CD14-positive monocyte (primary cell): ENCODE measurements around the gene UCHL1. TPM values are rescaled to one million over a fixed set of nuclear protein-coding genes. Genes with fewer than 3 reads are reported as not detected.

Experiments
- DNase-seq, 3 donors: peaks; one replicate each; pipeline ENCODE4 v3.0.0-alpha.2; 2011 to 2022
- H2AFZ ChIP-seq: 2 replicates; pipeline ENCODE4 v1.6.0; 2012; ENCODE audit warnings: mild to moderate bottlenecking, low read depth, low read length, inconsistent platforms; ENCODE audit not compliant: insufficient read depth, poor library complexity, severe bottlenecking
- H3K27ac ChIP-seq, 2 donors: 1 replicate in 1 of 2; 2 replicates in 1 of 2; pipeline ENCODE4 v1.5.1; 2012 to 2013; ENCODE audit warnings: low read length in 2 of 2, control low read depth in 1 of 2, inconsistent platforms in 1 of 2, low read depth in 1 of 2, mild to moderate bottlenecking in 1 of 2
- H3K27me3 ChIP-seq, 2 donors: one replicate each; pipeline versions ENCODE4 v1.6.0 to v1.6.1; 2011 to 2013; ENCODE audit warnings: low read length in 2 of 2; ENCODE audit not compliant: control insufficient read depth in 2 of 2, insufficient read depth in 2 of 2
- H3K36me3 ChIP-seq, 2 donors: replicated peaks in 1 of 2; 1 replicate in 1 of 2; 2 replicates in 1 of 2; pipeline versions ENCODE4 v1.5.1 to v1.6.1; 2012 to 2013; ENCODE audit warnings: low read length in 2 of 2, control low read depth in 1 of 2, inconsistent platforms in 1 of 2, mild to moderate bottlenecking in 1 of 2; ENCODE audit not compliant: insufficient read depth in 2 of 2, control insufficient read depth in 1 of 2
- H3K4me1 ChIP-seq, 2 donors: 1 replicate in 1 of 2; 2 replicates in 1 of 2; pipeline versions ENCODE4 v1.5.1 to v1.6.1; 2012 to 2013; ENCODE audit warnings: low read length in 2 of 2, control low read depth in 1 of 2, inconsistent platforms in 1 of 2, mild to moderate bottlenecking in 1 of 2, moderate library complexity in 1 of 2; ENCODE audit not compliant: insufficient read depth in 2 of 2, control insufficient read depth in 1 of 2
- H3K4me2 ChIP-seq: replicated peaks from 2 replicates; pipeline ENCODE3; 2012; ENCODE audit warnings: low read length, moderate library complexity, mild to moderate bottlenecking; ENCODE audit not compliant: poor library complexity, severe bottlenecking; ENCODE audit errors: extremely low read depth
- H3K4me3 ChIP-seq, 3 experiments: fragments of 200-600 bp in 1 of 3; sonication (generic) in 1 of 3; replicated peaks in 1 of 3; 1 replicate in 2 of 3; 2 replicates in 1 of 3; pipeline ENCODE4 v1.5.1; 2011 to 2013; ENCODE audit warnings: low read length in 3 of 3, mild to moderate bottlenecking in 3 of 3, control low read depth in 2 of 3, low read depth in 2 of 3, inconsistent platforms in 1 of 3, moderate library complexity in 1 of 3
- H3K79me2 ChIP-seq: 2 replicates; pipeline ENCODE4 v1.6.0; 2012; ENCODE audit warnings: mild to moderate bottlenecking, control low read depth, inconsistent platforms, low read length, moderate library complexity; ENCODE audit not compliant: insufficient read depth
- H3K9ac ChIP-seq: 2 replicates; pipeline ENCODE4 v1.6.0; 2017; ENCODE audit warnings: low read length, mild to moderate bottlenecking; ENCODE audit not compliant: insufficient read depth, poor library complexity, severe bottlenecking
- H3K9me3 ChIP-seq, 2 donors: replicated peaks in 1 of 2; 1 replicate in 1 of 2; 2 replicates in 1 of 2; pipeline versions ENCODE4 v1.5.1 to v1.6.1; 2012 to 2013; ENCODE audit warnings: low read length in 2 of 2, control low read depth in 1 of 2; ENCODE audit not compliant: control insufficient read depth in 1 of 2, insufficient read depth in 1 of 2
- H4K20me1 ChIP-seq: 2 replicates; pipeline ENCODE4 v1.6.0; 2012; ENCODE audit warnings: mild to moderate bottlenecking, low read length, control low read depth, moderate library complexity; ENCODE audit not compliant: insufficient read depth
- H3K27ac Mint-ChIP-seq, 7 donors: one replicate each; pipeline ENCODE4 v1.8.0; 2020; ENCODE audit warnings: mild to moderate bottlenecking in 7 of 7, mixed read lengths in 7 of 7, moderate library complexity in 6 of 7, inconsistent platforms in 2 of 7
- H3K27me3 Mint-ChIP-seq, 3 donors: one replicate each; pipeline ENCODE4 v1.8.0; 2021 to 2022; ENCODE audit warnings: low read depth in 3 of 3, mild to moderate bottlenecking in 3 of 3, mixed read lengths in 3 of 3, moderate library complexity in 3 of 3, inconsistent platforms in 1 of 3
- H3K36me3 Mint-ChIP-seq, 2 donors: one replicate each; pipeline ENCODE4 v1.8.0; 2020; ENCODE audit warnings: mixed read lengths in 2 of 2, inconsistent platforms in 1 of 2, mild to moderate bottlenecking in 1 of 2
- H3K4me1 Mint-ChIP-seq: one replicate; pipeline ENCODE4 v1.8.0; 2020; ENCODE audit warnings: mild to moderate bottlenecking, mixed read lengths
- H3K4me3 Mint-ChIP-seq, 2 donors: one replicate each; pipeline ENCODE4 v1.8.0; 2020; ENCODE audit warnings: mild to moderate bottlenecking in 2 of 2, mixed read lengths in 2 of 2, moderate library complexity in 1 of 2
- H3K9me3 Mint-ChIP-seq, 7 donors: one replicate each; pipeline ENCODE4 v1.8.0; 2020 to 2022; ENCODE audit warnings: mixed read lengths in 7 of 7, mild to moderate bottlenecking in 6 of 7, moderate library complexity in 6 of 7, inconsistent platforms in 2 of 7
- WGBS: methylation state at CpG from one replicate; pipeline ENCODE4 v1.1.5; 2013; ENCODE audit warnings: missing lambda C conversion rate; ENCODE audit not compliant: insufficient coverage; 5-methylcytosine and 5-hydroxymethylcytosine counted together
- intact Hi-C, 2 donors: fragments of 100-400 bp; cut with micrococcal nuclease; formaldehyde crosslinking; loops; one replicate each; pipeline versions ENCODE4 v1.15.0 to v1.15.1; 2023
- polyA plus RNA-seq, 3 donors: library from polyadenylated mRNA; depleted of rRNA in 1 of 3; unstranded in 2 of 3; stranded (reverse) in 1 of 3; fragments of 300-500 nt in 2 of 3; fragments of >200 nt in 1 of 3; fragmentation: Illumina TruSeq in 2 of 3; gene quantifications; 1 replicate in 2 of 3; 2 replicates in 1 of 3; pipeline ENCODE4 v1.2.3, GENCODE V29; 2012 to 2021
- small RNA-seq: library from RNA; depleted of rRNA; stranded (forward); fragments of <200 nt; gene quantifications from one replicate; pipeline ENCODE3, GENCODE V24; 2012; ENCODE audit warnings: low read depth; ENCODE audit not compliant: insufficient read length
- TF ChIP-seq, protein P1 (sequence below): fragments of 200-600 bp; IDR thresholded peaks from one replicate; pipeline ENCODE4 v1.8.0; 2022; ENCODE audit warnings: antibody characterized with exemption, mild to moderate bottlenecking

The UCHL1 gene
- polyA plus RNA-seq, 3 donors = not detected

DNA sequence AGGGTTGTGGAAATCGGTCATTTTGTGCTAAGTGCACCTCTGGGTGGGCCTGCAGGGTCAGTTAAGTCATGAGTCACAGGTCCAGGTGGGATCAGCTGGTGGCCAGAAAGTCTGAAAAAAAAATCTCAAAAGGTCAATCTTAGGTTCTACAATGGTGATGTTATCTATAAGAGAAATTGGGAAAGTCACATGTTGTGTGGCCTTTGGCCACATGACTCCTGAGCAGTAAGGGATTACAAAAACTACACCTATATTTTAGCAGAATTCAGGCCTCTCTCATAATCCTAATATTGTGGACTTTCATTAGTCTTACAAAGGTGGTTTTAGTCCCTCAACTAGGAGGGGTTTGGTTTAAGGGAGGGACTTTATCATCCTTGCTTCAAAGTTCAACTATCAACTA lies 59.1 kb downstream of the UCHL1 start:
- H3K4me1 Mint-ChIP-seq = no peaks in the 10 kb centered on the region
- Histone ChIP-seq H3K27ac (no peak overlapping the region), H3K9me3 (no peaks in the 10 kb centered on the region), H3K4me3 (no peak overlapping the region), H3K4me1 (no peaks in the 10 kb centered on the region), H3K4me2 (no peak overlapping the region), H4K20me1 (no peaks in the 10 kb centered on the region), H3K27me3 (peaks cover 0 to 2% of the 10 kb centered on the region in 2 donors), H3K79me2 (no peaks in the 10 kb centered on the region), H3K36me3 (no peaks in the 10 kb centered on the region), H3K9ac (no peak overlapping the region), H2AFZ (no peak overlapping the region)
- WGBS = 100% methylated on average over 1 of the region's 1 CpG
- TF ChIP-seq, protein P1, sequence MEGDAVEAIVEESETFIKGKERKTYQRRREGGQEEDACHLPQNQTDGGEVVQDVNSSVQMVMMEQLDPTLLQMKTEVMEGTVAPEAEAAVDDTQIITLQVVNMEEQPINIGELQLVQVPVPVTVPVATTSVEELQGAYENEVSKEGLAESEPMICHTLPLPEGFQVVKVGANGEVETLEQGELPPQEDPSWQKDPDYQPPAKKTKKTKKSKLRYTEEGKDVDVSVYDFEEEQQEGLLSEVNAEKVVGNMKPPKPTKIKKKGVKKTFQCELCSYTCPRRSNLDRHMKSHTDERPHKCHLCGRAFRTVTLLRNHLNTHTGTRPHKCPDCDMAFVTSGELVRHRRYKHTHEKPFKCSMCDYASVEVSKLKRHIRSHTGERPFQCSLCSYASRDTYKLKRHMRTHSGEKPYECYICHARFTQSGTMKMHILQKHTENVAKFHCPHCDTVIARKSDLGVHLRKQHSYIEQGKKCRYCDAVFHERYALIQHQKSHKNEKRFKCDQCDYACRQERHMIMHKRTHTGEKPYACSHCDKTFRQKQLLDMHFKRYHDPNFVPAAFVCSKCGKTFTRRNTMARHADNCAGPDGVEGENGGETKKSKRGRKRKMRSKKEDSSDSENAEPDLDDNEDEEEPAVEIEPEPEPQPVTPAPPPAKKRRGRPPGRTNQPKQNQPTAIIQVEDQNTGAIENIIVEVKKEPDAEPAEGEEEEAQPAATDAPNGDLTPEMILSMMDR = no peak
- intact Hi-C loops = no loop called here
- H3K27ac Mint-ChIP-seq = no peak overlapping the region
- H3K4me3 Mint-ChIP-seq = no peak overlapping the region
- H3K27me3 Mint-ChIP-seq = peaks cover 0 to 6% (median 2%) of the 10 kb centered on the region in 3 donors
- no peaks in the 10 kb centered on the region for H3K36me3 Mint-ChIP-seq
- no peak for DNase-seq
- peaks cover 3 to 16% (median 11%) of the 10 kb centered on the region in 7 donors for H3K9me3 Mint-ChIP-seq

Small RNAs within 50 kb of the gene (small RNA-seq; reads per million reads assigned to genes)
- gene RF00019 = not detected

Other genes with a start within 250 kb of the UCHL1 start
- under 1 TPM in 2 of 3 donors, not detected in 1; 0.15 to 0.33 TPM for gene APBB2, start 42.4 kb upstream of the UCHL1 start, polyA plus RNA-seq